H1 (cell line): ENCODE measurements around the gene TPMT. TPM values are rescaled to one million over a fixed set of nuclear protein-coding genes. Genes with fewer than 3 reads are reported as not detected.

Experiments
- CTCF ChIA-PET: fragments of 300-600 bp; sonication (Branson Sonifier 250); formaldehyde crosslinking; loops from one replicate; lab custom pipeline; 2021; ENCODE audit not compliant: partially characterized antibody; lab: Charles Lee
- POLR2A ChIA-PET: fragments of 300-600 bp; sonication (Branson Sonifier 250); formaldehyde crosslinking; loops from one replicate; lab custom pipeline; 2021; ENCODE audit warnings: inconsistent platforms; ENCODE audit not compliant: partially characterized antibody; lab: Charles Lee
- DNase-seq, 2 experiments: peaks; one replicate each; pipeline versions ENCODE4 v3.0.0 to v3.0.0-alpha.2; 2010 to 2022; ENCODE audit warnings: low spot score in 2 of 2, low read depth in 1 of 2, mixed read lengths in 1 of 2
- FAIRE-seq: peaks from 2 replicates; lab custom pipeline; 2011; peaks lifted over from hg19 to GRCh38; lab: Jason Lieb, UNC
- H2AFZ ChIP-seq: 2 replicates; pipeline ENCODE4 v1.8.1; 2012; ENCODE audit warnings: low read length, inconsistent platforms
- H2AK5ac ChIP-seq: 2 replicates; pipeline ENCODE4 v1.6.1; 2013; ENCODE audit warnings: low read depth, low read length
- H2BK120ac ChIP-seq: replicated peaks from 2 replicates; pipeline ENCODE3; 2013; ENCODE audit warnings: low read depth, low read length, inconsistent platforms
- H2BK12ac ChIP-seq: 2 replicates; pipeline ENCODE4 v1.6.1; 2013; ENCODE audit warnings: low read depth, low read length
- H2BK15ac ChIP-seq: 2 replicates; pipeline ENCODE4 v1.6.1; 2013; ENCODE audit warnings: low read length
- H2BK20ac ChIP-seq: 2 replicates; pipeline ENCODE4 v1.6.1; 2013; ENCODE audit warnings: low read length
- H2BK5ac ChIP-seq: 2 replicates; pipeline ENCODE4 v1.6.1; 2013; ENCODE audit warnings: low read depth, low read length
- H3K14ac ChIP-seq: 2 replicates; pipeline ENCODE4 v1.6.1; 2013; ENCODE audit warnings: inconsistent platforms; ENCODE audit not compliant: insufficient read length
- H3K18ac ChIP-seq: 2 replicates; pipeline ENCODE4 v1.6.1; 2013; ENCODE audit warnings: low read length; ENCODE audit errors: extremely low read depth
- H3K23ac ChIP-seq: 2 replicates; pipeline ENCODE4 v1.6.1; 2013; ENCODE audit warnings: inconsistent platforms; ENCODE audit not compliant: insufficient read length
- H3K23me2 ChIP-seq: 2 replicates; pipeline ENCODE4 v1.6.1; 2013; ENCODE audit warnings: low read depth, low read length
- H3K27ac ChIP-seq: 2 replicates; pipeline ENCODE4 v1.6.1; 2011; ENCODE audit warnings: low read depth, low read length, inconsistent platforms
- H3K27me3 ChIP-seq, 4 experiments: replicated peaks in 1 of 4; 1 replicate in 1 of 4; 2 replicates in 3 of 4; pipeline versions ENCODE4 v1.6.1 to v1.8.1; 2011 to 2013; ENCODE audit warnings: low read length in 3 of 4, mild to moderate bottlenecking in 3 of 4, inconsistent platforms in 2 of 4, mixed read lengths in 2 of 4, moderate library complexity in 1 of 4; ENCODE audit not compliant: control insufficient read depth in 3 of 4, insufficient read depth in 3 of 4; ENCODE audit errors: extremely low read depth in 1 of 4
- H3K36me3 ChIP-seq, 4 experiments: 2 replicates each; pipeline versions ENCODE4 v1.6.1 to v1.8.1; 2011 to 2013; ENCODE audit warnings: mild to moderate bottlenecking in 4 of 4, low read length in 3 of 4, moderate library complexity in 2 of 4, control low read depth in 1 of 4, inconsistent platforms in 1 of 4; ENCODE audit not compliant: insufficient read depth in 4 of 4, control insufficient read depth in 2 of 4
- H3K4ac ChIP-seq: replicated peaks from 2 replicates; pipeline ENCODE3; 2013; ENCODE audit warnings: low read length, low read depth, mixed read lengths, inconsistent platforms; ENCODE audit not compliant: insufficient read length
- H3K4me1 ChIP-seq, 4 experiments: replicated peaks in 1 of 4; 1 replicate in 1 of 4; 2 replicates in 3 of 4; pipeline versions ENCODE4 v1.6.1 to v1.8.1; 2011 to 2013; ENCODE audit warnings: low read length in 3 of 4, inconsistent platforms in 2 of 4, mixed read lengths in 1 of 4; ENCODE audit not compliant: insufficient read depth in 4 of 4, control insufficient read depth in 3 of 4
- H3K4me2 ChIP-seq, 2 experiments: 2 replicates each; pipeline versions ENCODE4 v1.6.1 to v1.8.1; 2011 to 2013; ENCODE audit warnings: low read depth in 2 of 2, low read length in 2 of 2, control low read depth in 1 of 2, inconsistent platforms in 1 of 2, mild to moderate bottlenecking in 1 of 2; ENCODE audit not compliant: insufficient read depth in 1 of 2
- H3K4me3 ChIP-seq, 4 experiments: fragments of 200-600, 300-600 bp in 1 of 4; sonication (generic), shearing (Covaris generic), sonication (Bioruptor Twin) in 1 of 4; 2 replicates each; pipeline versions ENCODE4 v1.5.1 to v1.8.1; 2011 to 2016; ENCODE audit warnings: low read length in 4 of 4, low read depth in 3 of 4, control low read depth in 2 of 4, inconsistent platforms in 2 of 4, mild to moderate bottlenecking in 2 of 4, mixed read lengths in 1 of 4, moderate library complexity in 1 of 4; ENCODE audit not compliant: insufficient read depth in 2 of 4; ENCODE audit errors: extremely low read depth in 1 of 4
- H3K56ac ChIP-seq: replicated peaks from 2 replicates; pipeline ENCODE3; 2013; ENCODE audit warnings: low read depth, mild to moderate bottlenecking, mixed read lengths, low read length, inconsistent platforms; ENCODE audit not compliant: insufficient read length
- H3K79me1 ChIP-seq: 2 replicates; pipeline ENCODE4 v1.6.1; 2013; ENCODE audit warnings: low read depth, low read length, control low read depth
- H3K79me2 ChIP-seq, 2 experiments: 2 replicates each; pipeline versions ENCODE4 v1.6.1 to v1.8.1; 2012 to 2013; ENCODE audit warnings: low read length in 2 of 2, mild to moderate bottlenecking in 2 of 2, inconsistent platforms in 1 of 2; ENCODE audit not compliant: insufficient read depth in 2 of 2, control insufficient read depth in 1 of 2
- H3K9ac ChIP-seq, 4 experiments: replicated peaks in 1 of 4; 1 replicate in 1 of 4; 2 replicates in 3 of 4; pipeline versions ENCODE4 v1.6.1 to v1.8.1; 2011 to 2013; ENCODE audit warnings: low read depth in 3 of 4, low read length in 3 of 4, control low read depth in 2 of 4, mild to moderate bottlenecking in 2 of 4, moderate library complexity in 2 of 4, inconsistent platforms in 1 of 4; ENCODE audit errors: extremely low read depth in 1 of 4
- H3K9me3 ChIP-seq, 2 experiments: 2 replicates each; pipeline versions ENCODE4 v1.6.1 to v1.8.1; 2012 to 2013; ENCODE audit warnings: mild to moderate bottlenecking in 2 of 2, moderate library complexity in 2 of 2, control low read depth in 1 of 2, inconsistent platforms in 1 of 2, low read depth in 1 of 2, low read length in 1 of 2, mixed read lengths in 1 of 2; ENCODE audit not compliant: insufficient read depth in 2 of 2
- H4K20me1 ChIP-seq, 2 experiments: replicated peaks in 1 of 2; 2 replicates each; pipeline versions ENCODE3 to v1.8.1; 2011 to 2013; ENCODE audit warnings: inconsistent platforms in 2 of 2, low read length in 2 of 2, mild to moderate bottlenecking in 1 of 2; ENCODE audit not compliant: insufficient read depth in 2 of 2, control insufficient read depth in 1 of 2
- H4K5ac ChIP-seq: 2 replicates; pipeline ENCODE4 v1.6.1; 2013; ENCODE audit warnings: low read length, low read depth, mixed read lengths, inconsistent platforms; ENCODE audit not compliant: insufficient read length
- H4K8ac ChIP-seq: 2 replicates; pipeline ENCODE4 v1.8.0; 2013; ENCODE audit warnings: mild to moderate bottlenecking, moderate library complexity, low read length, inconsistent platforms; ENCODE audit not compliant: insufficient read depth; ENCODE audit errors: extremely low read depth
- H4K91ac ChIP-seq: replicated peaks from 2 replicates; pipeline ENCODE3; 2013; ENCODE audit warnings: low read length, mixed read lengths, inconsistent platforms; ENCODE audit not compliant: insufficient read length
- BRCA1 ChIP-seq: IDR thresholded peaks from 2 replicates; pipeline ENCODE4 v1.6.1; 2012; ENCODE audit warnings: low read depth, low read length, improper control_type of control experiment
- CBX5 ChIP-seq: fragments of 300-800, 300-1000 bp; sonication (generic); IDR thresholded peaks from 2 replicates; pipeline ENCODE4 v1.7.1; 2016; ENCODE audit warnings: antibody characterized with exemption, low read length, low read depth
- CBX8 ChIP-seq: fragments of 300-800, 300-1000 bp; sonication (generic); IDR thresholded peaks from 2 replicates; pipeline ENCODE4 v1.7.1; 2016; ENCODE audit warnings: low read depth, low read length, borderline replicate concordance
- CHD1 ChIP-seq: IDR thresholded peaks from 2 replicates; pipeline ENCODE4 v1.6.1; 2012; ENCODE audit warnings: low read depth, low read length, improper control_type of control experiment
- CHD2 ChIP-seq: IDR thresholded peaks from 2 replicates; pipeline ENCODE4 v1.6.1; 2012; ENCODE audit warnings: low read length, improper control_type of control experiment
- NANOG ChIP-seq: IDR thresholded peaks from 2 replicates; pipeline ENCODE4 v1.6.1; 2011; ENCODE audit warnings: low read length, low read depth, mild to moderate bottlenecking, inconsistent platforms; ENCODE audit not compliant: insufficient read depth, poor library complexity, severe bottlenecking
- SIRT6 ChIP-seq: IDR thresholded peaks from one replicate; pipeline ENCODE4 v1.7.1; 2012; ENCODE audit warnings: low read length, inconsistent platforms
- TBP ChIP-seq: IDR thresholded peaks from 2 replicates; pipeline ENCODE4 v1.6.1; 2011; ENCODE audit warnings: low read depth, low read length, improper control_type of control experiment
- WGBS, 2 experiments: shearing (Covaris generic) in 1 of 2; methylation state at CpG; one replicate each; pipeline versions ENCODE4 v1.1.6 to v1.1.7; 2013 to 2015; ENCODE audit warnings: low lambda C conversion rate in 2 of 2, mixed read lengths in 2 of 2, inconsistent platforms in 1 of 2, low coverage in 1 of 2, missing lambda C conversion rate in 1 of 2; ENCODE audit not compliant: insufficient replicate concordance in 2 of 2, insufficient coverage in 1 of 2, insufficient read length in 1 of 2; ENCODE audit errors: extremely low coverage in 1 of 2, missing lambda C conversion rate in 1 of 2; 5-methylcytosine and 5-hydroxymethylcytosine counted together
- polyA plus RNA-seq, 7 experiments: library from polyadenylated mRNA; depleted of rRNA in 3 of 7; stranded (reverse) in 5 of 7; unstranded in 2 of 7; fragments of >200 nt in 5 of 7; fragments of 200-250 nt in 2 of 7; gene quantifications; 1 replicate in 5 of 7; 2 replicates in 1 of 7; 4 replicates in 1 of 7; pipeline versions ENCODE4 v1.2.1 to v1.2.3, GENCODE V29; 2011 to 2013; ENCODE audit warnings: missing spikeins in 2 of 7, mixed read lengths in 2 of 7
- total RNA-seq: library from RNA; stranded (reverse); fragmentation: NEBNext Ultra II Directional; extraction: Animal tissue kit (Norgen Biotek cat#: 25700); gene quantifications from 2 replicates; pipeline ENCODE4 v1.2.1, GENCODE V29; 2021

TPMT gene
- total and polyA plus RNA-seq, 2 of the 8 experiments (the other 6 are each of a cell fraction or from before 2014, with no cell fraction given): 12.3 to 17.2 TPM

DNA sequence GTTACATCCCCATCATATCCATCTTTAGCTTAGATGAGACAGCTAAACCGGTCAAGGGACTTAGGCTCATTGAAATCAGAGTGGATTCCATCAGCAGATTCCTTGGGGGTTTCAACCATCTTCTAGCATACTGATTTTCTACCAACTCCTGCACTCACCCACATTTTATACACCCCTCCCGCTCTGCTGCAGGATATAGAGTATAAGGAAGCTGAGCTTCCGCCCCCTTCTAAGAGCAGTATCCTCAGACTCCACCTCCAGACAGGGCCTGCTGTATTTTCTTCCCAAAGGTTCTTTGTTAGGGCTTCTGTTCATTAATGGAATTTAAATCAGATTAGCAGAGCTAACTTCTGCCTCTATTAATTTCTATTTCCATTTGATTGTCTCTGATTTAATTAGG is 22.5 kb downstream of the TPMT start:
- Histone ChIP-seq H3K9me3 (no peaks in the 10 kb centered on the region), H4K5ac (no peak overlapping the region), H2BK120ac (no peak overlapping the region), H3K14ac (no peak overlapping the region), H3K23ac (no peak overlapping the region), H4K20me1 (no peaks in the 10 kb centered on the region), H3K79me2 (no peaks in the 10 kb centered on the region), H2BK20ac (no peak overlapping the region), H3K9ac (no peak overlapping the region), H2BK5ac (no peak overlapping the region), H4K8ac (no peak overlapping the region), H2BK15ac (no peak overlapping the region), H3K56ac (no peak overlapping the region), H3K79me1 (no peaks in the 10 kb centered on the region), H4K91ac (no peak overlapping the region), H3K27ac (no peak overlapping the region), H2AFZ (no peak overlapping the region), H3K23me2 (no peaks in the 10 kb centered on the region), H3K27me3 (no peaks in the 10 kb centered on the region), H3K4ac (no peak overlapping the region), H3K4me2 (no peak overlapping the region), H3K18ac (no peak overlapping the region), H3K4me1 (no peaks in the 10 kb centered on the region), H3K36me3 (no peaks in the 10 kb centered on the region; a peak in 4 of 8 replicates), H3K4me3 (no peak overlapping the region), H2AK5ac (no peak overlapping the region), H2BK12ac (no peak overlapping the region)
- FAIRE-seq (no peak), DNase-seq (no peak)
- ChIA-PET CTCF (interaction anchor here (1.1 kb wide), 1 partner anchor 195 kb away, joined by 3 read pairs; no protein-coding TSS in a partner anchor), POLR2A (no interaction called here)
- 95% methylated on average over 3 of the region's 3 CpGs; no CpG with 5 or more reads in 1 of the 2 experiments for WGBS, 2 experiments
- TF ChIP-seq SIRT6: no peak
- TF ChIP-seq NANOG: no peak
- no peak for TF ChIP-seq CHD2
- no peak for TF ChIP-seq CBX5
- no peak for TF ChIP-seq TBP
- TF ChIP-seq BRCA1: no peak
- TF ChIP-seq CHD1: no peak
- no peak for TF ChIP-seq CBX8
